Glutamatergic neuron (in vitro differentiated cells): Measurements from ENCODE around the gene CECR2. TPM values are rescaled to one million over a fixed set of nuclear protein-coding genes. Genes with fewer than 3 reads are reported as not detected.

ENCODE experiments used
- DNase-seq: peaks from one replicate; pipeline ENCODE4 v3.0.0; 2022
- H3K27ac Mint-ChIP-seq: one replicate; pipeline ENCODE4 v1.8.0; 2020; ENCODE audit warnings: mild to moderate bottlenecking, mixed read lengths, inconsistent platforms; ENCODE audit not compliant: unreplicated experiment
- H3K27me3 Mint-ChIP-seq: one replicate; pipeline ENCODE4 v1.8.0; 2020; ENCODE audit warnings: mild to moderate bottlenecking, moderate library complexity, mixed read lengths, inconsistent platforms; ENCODE audit not compliant: unreplicated experiment
- H3K36me3 Mint-ChIP-seq: one replicate; pipeline ENCODE4 v1.8.0; 2020; ENCODE audit warnings: mild to moderate bottlenecking, mixed read lengths, inconsistent platforms; ENCODE audit not compliant: unreplicated experiment
- H3K4me1 Mint-ChIP-seq: one replicate; pipeline ENCODE4 v1.8.0; 2020; ENCODE audit warnings: mild to moderate bottlenecking, low read depth, mixed read lengths, inconsistent platforms; ENCODE audit not compliant: unreplicated experiment
- H3K4me3 Mint-ChIP-seq: one replicate; pipeline ENCODE4 v1.8.0; 2020; ENCODE audit warnings: mild to moderate bottlenecking, mixed read lengths, inconsistent platforms; ENCODE audit not compliant: unreplicated experiment
- H3K9me3 Mint-ChIP-seq: one replicate; pipeline ENCODE4 v1.8.0; 2020; ENCODE audit warnings: mild to moderate bottlenecking, moderate library complexity, mixed read lengths, inconsistent platforms; ENCODE audit not compliant: unreplicated experiment
- CTCF ChIP-seq: fragments of 200-600 bp; sonication (generic); IDR thresholded peaks from one replicate; pipeline ENCODE4 v1.5.0; 2021; ENCODE audit not compliant: partially characterized antibody, unreplicated experiment
- total RNA-seq: library from RNA; stranded (reverse); fragmentation: NEBNext Ultra II Directional; extraction: Animal tissue kit (Norgen Biotek cat#: 25700); gene quantifications from one replicate; pipeline ENCODE4 v1.2.1, GENCODE V29; 2021; ENCODE audit not compliant: unreplicated experiment

CECR2 gene
- total RNA-seq, 1 donor from 2014 or later, result 178 TPM

GRCh38 chr22:17603668-17604067, 234.4 kb downstream of the CECR2 start:
- no peak for DNase-seq
- H3K9me3 Mint-ChIP-seq, result no peaks in the 10 kb centered on the region
- no peak overlapping the region for H3K4me3 Mint-ChIP-seq
- no peak overlapping the region for H3K27ac Mint-ChIP-seq
- TF ChIP-seq CTCF, result no peak
- peaks cover 2% of the 10 kb centered on the region for H3K4me1 Mint-ChIP-seq
- H3K27me3 Mint-ChIP-seq, result no peaks in the 10 kb centered on the region
- peaks cover 5% of the 10 kb centered on the region for H3K36me3 Mint-ChIP-seq

GRCh38 chr22:17606496-17606895, 237.2 kb downstream of the CECR2 start:
- TF ChIP-seq CTCF, result no peak
- Mint-ChIP-seq H3K27me3 (no peaks in the 10 kb centered on the region), H3K36me3 (no peaks in the 10 kb centered on the region), H3K27ac (no peak overlapping the region), H3K4me3 (no peak overlapping the region), H3K4me1 (peaks cover 2% of the 10 kb centered on the region), H3K9me3 (no peaks in the 10 kb centered on the region)
- no peak for DNase-seq

Other genes starting within 250 kb of the CECR2 start
- gene TMEM121B, start 248.1 kb upstream of the CECR2 start, total RNA-seq, result 44.1 TPM
- gene HDHD5, start 210.2 kb upstream of the CECR2 start, total RNA-seq, result 30.2 TPM
- 49.7 TPM for gene ADA2, start 150.0 kb upstream of the CECR2 start, total RNA-seq
- 6.4 TPM for gene SLC25A18, start 194.0 kb downstream of the CECR2 start, total RNA-seq